Stimulated activated CD8-positive, alpha-beta memory T cell treated with anti-CD3 and anti-CD28 coated beads, Interleukin-4, amount 100 ng/mL, for 48 hours (primary cell): ENCODE data around the gene ZEB1.
"Not testable (repeated sequence)": the region's sequence is repeated elsewhere in the genome, so short reads cannot be mapped to it uniquely, and the experiment has no call there.

Experiments used
- DNase-seq: peaks from one replicate; pipeline ENCODE4 v3.0.0-alpha.2; 2020

The ZEB1 gene

DNA sequence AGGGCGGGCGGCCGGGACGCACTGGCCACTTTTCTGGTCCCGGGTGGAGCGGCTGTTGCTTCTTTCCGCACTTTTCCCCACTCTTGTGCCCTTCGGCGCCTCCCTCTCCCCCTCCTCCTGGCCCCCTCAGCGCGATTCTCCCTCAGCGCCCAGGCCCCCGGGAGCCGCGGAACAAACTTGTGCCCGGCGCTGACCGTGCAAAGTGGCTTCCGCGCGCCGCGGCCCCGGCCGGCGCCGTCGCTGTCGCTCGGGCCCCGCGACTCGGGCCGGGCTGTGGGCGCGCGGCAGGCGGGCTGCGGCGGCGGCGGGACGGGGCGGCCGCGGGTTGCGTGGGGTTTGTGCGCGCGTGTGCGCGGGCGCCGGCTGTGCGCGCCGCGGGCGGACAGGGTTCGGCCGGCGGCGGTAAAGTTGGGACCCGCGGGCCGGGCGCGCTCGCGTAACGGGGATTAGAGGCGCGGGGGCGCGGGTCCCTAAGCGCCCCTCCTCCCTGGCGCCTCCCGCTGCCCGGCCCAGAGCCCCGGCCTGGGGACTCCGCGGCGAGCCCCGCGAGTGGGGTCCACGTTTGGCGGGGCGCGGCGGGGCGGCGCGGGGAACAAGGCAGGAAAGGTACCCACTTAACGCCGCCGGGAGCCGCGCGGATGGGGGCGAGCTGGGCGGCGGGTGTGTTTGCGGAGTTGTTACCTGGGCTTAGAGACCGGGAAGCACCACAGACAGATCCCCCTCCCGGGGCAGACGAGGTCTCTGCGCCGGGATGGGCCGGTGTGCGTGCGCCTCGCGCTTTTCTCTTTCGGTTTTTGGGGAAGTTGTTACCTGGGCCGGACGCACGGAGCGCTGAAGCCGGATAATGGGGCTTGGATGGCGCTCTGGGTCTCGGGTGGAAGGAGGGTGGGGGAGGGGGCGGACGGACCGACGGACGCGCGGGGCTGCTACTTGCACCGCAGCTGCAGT is 860 bp downstream of the ZEB1 start:
- peak; percentile 66 for DNase-seq

DNA sequence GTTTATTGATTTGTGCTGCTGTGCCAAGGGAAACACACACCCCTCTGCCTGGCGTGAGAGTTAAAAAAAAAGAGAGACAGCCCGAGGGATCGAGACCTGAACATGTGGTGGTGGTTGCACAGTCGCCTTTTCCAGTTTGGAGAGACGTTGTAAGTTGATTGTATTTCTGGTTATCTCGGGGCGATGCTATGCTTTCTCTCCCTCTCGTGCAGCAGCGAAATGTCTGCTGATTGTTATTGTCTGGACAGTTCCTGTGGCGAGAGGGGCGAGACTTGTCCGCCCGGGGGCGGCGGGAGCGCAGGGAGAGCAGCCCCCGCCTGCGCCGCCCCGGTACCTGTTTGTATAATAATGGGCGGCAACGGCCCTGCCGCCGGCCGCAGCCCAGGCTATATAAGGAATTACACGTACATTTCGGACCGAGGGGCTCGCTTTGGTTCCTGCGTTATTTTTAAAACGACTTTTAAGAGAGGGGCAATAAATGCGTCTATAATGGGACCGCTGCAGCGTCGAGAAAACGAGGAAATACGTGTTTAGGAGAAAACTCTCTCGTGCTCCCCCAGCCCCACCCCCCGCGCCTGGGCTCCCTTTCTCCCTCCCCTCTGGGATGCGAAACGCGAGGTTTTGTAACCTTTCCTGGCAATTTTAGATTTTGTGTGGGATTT is 1.7 kb downstream of the ZEB1 start:
- peak; percentile 42 for DNase-seq

DNA sequence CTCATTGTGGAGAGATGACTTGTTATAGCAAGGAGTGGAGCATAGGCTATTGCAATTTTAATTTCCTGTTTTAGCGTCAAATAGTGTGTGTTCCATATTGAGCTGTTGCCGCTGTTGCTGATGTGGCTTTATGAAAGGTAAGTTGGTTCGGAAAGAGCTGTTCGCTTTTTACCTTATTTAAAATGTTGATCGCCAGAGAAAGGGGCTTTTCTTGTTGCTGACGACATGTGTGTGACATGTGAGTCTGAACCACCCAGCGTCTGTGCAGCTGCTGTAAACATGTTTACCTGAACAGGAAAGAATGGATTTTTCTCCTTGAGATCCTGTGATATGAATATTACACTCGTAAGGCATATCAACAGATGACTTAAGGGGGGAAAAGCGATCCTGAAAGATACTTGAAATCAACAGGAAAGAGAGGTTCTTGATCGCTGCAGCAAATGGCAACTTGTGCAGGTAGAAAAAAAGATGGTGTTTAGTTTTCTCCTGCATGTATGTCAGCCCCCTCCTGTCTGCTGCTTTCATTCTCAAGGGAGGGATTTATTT is 2.5 kb downstream of the ZEB1 start:
- no peak for DNase-seq

DNA sequence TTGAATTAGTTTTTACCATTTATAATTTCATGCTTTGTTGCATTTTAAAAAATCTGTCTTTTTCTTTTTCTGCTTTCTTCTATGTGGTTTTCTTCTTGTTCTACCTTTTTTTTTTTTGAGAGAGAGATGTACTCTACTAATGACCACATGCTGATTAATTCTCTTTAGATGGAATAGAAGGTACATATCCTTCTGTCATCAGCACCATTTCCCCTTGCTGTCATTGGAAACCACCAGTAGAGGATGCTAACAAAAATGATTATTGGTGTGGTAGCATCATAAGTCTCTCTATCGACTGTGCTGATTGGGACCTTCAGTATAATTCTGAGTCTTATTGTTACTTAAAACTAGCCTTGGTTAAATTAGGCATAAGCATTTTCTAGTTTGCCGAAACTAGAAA is 3.6 kb downstream of the ZEB1 start:
- DNase-seq: no peak

DNA sequence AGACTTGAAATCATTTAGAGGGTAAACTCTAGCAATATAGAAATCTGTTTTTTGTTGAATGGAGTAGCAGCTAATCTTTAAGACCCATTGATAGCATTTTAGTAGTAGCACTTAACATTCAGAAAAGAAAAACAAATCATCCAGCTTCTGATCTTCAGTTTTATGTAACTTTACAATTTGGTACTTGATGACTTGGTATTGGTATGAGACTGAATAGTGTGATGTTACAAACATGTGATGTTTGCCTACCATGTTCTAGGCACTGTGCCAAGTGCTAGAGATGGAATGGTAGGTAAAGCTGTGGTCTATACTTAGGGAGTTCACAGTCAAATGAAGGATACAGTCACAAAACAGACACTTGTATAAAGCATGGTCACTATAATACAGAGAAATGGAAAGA is 21.3 kb downstream of the ZEB1 start:
- DNase-seq: no peak

DNA sequence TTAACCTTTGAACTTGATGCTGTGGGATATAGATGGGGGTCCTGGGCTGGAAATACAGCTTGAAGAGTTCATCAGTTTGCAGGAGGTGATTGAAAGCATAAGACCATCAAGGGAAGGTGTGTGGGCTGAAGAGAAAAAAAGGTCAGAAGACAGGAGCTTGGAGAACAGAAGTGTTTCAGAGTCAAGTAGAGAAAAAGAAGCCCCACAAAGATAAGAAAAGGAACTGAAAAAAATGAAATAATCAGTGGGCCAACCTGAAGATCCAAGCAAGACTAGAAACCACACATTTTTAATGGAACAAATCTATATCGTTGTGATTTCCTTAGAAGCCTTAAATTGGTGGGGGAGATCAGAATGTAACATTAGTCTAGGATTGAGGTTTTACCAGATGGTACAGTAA is 22.5 kb downstream of the ZEB1 start:
- DNase-seq: no peak

DNA sequence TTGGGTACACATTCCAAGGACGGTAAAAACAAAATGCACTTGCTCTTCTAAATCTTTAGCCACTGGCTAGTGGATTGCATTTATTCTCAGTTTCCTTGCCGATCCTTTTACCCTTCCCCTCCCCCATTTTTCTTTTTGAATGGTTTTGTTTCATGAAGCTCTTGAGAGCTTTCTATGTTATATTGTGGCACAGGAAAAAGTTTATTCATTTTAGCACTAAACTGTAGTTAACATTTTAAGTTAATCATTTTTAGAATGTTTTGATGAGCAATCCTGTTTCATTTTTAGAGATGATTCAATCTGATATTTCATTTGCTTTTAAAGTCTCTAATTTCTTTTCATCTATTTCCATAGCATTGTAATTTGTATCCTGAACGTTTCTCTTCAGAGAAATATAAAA is 24.0 kb downstream of the ZEB1 start:
- no peak for DNase-seq

DNA sequence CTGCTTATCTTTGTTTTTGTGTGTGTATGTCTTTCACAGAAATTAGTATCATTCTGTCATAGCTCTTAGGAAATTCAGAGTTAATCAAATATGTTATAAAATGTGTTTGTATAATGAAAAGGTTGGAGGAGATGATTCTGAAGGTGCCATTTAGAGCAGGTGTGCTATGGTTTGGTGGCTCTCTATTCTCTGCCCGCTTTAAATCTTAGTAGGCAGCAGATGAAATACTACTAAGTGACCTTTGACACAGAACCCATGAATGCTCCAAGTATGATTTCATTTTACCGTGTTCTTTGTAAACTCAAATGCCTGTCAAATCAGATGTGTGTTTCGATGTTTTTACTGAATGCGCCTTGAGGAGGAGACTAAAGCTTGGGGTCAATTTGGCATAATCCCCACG is 24.5 kb downstream of the ZEB1 start:
- no peak for DNase-seq

DNA sequence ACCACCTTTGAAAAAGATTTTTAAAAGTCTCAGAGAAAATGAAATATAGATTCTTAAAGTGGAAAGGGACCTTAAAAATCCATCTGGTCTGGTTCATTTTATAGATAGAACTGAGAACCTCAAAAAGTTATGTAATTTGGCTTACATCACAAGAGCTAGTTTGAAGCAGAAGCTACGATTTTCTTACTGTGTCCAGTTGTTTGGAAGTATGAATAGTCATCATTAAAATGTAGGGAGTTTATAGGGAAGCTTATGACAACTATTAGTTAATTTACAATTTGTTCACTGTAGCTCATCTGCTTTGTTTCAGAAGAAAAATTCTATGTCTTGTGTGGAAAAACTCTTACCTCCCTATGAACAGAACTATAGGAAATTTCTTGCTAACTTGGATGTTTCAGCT is 26.9 kb downstream of the ZEB1 start:
- no peak for DNase-seq

DNA sequence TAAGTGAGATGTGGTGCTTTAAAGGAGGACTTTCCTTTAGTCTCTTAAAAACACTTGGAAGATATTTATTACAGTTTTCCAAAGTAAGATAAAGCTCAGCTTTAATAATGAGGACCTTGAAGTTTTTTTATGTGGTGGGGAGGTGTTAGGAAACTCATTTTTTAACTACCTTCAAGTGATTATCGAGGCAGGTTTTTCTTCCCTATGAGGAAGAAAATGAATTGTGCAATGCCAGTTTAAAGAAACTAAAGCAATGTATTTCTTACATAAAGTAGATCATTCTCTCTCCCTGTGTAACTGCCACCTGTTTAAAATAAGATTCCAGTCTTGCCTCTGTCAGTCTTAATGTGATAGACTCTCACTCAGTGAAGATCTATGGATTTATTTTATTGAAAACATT is 27.9 kb downstream of the ZEB1 start:
- DNase-seq: no peak

DNA sequence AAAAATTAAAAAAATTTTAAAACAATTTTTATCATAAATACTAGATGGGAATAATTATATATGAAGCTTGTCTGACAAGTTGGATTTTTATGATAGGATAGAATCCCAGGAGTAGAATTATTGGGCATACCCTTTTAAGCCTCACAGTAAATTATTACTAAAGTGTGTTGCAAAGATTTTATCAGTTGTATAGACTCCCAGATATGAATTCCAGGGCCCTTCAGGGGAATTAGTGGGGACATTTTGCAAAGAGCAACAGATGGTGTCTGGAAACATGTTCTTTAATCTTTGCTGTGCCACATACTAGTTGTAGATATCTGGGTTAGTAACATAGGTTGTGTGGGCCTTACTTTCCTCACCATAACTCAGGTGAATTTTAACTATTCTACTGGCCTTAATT is 28.7 kb downstream of the ZEB1 start:
- DNase-seq: no peak

DNA sequence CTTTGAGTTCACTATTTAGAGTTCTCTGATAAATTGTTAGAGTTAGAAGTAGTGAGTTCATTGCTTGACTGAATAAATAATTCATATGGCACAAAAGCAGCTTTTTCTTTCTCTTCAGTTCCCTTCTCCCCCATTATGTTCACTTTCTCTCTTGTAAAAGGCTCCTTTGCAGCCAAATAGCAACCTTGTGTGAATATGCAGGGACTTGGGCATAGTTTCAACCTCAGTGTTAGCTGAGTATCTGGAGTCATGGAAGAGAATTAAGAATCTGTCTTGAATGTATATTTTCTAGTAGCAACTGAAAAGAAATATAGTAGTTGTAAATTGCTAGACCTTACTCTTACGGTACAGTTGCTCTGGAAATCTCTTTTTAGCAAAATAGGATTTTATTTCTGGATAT is 31.9 kb downstream of the ZEB1 start:
- no peak for DNase-seq

DNA sequence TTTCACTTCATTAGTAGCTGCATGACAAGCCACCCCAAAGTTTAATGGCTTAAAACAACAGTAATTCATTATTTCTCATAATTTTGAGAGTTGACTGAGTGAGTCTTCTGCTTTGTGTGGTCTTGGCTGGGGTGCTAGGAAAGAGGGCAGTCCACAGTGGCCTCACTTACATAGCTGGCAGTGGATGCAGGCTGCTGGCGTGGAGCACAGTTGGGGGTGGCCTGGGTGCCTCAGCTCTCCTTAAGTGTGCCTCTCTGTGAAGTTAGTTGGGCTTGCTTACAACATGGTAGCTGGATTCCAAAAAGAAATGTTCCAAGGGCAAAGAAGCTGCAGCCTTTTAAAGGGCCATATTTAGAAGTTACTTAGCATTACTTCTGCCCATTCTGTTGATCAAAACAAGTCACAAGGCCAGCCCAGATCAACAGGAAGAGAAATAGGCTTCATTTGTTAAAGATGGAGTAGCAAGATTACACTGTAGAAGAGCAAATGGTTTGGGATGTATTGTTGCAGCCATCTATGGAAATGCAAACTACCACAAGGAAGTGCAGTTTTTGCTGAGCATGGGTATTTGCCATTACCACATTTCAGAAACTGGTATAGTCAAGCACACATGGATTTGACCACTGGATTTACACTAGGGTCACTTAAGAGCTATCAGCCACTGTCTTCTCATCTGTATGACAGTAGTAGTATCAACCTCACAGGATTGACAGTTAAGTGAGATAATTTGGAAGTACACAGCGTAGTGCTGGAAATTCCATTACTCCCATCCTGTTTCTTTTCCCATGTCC is 33.6 kb downstream of the ZEB1 start:
- DNase-seq: no peak

DNA sequence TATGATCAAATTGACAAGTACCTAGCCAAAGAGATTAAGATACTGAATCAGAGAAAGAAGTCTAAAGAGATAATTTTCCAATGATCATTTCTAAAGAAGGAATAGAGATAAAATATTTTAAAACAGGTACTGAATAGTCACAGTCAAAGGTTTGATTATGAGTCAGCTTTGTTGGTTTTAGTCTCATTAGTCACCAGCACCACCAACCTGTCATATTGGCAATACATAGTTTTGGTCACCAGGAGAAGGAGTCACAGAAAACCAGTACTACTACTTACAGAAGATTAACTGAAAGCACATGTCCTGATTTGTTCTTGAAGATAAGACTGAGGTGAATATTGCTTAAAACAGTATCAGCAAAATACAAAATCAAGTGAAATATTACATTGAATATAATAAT is 34.6 kb downstream of the ZEB1 start:
- no peak for DNase-seq

DNA sequence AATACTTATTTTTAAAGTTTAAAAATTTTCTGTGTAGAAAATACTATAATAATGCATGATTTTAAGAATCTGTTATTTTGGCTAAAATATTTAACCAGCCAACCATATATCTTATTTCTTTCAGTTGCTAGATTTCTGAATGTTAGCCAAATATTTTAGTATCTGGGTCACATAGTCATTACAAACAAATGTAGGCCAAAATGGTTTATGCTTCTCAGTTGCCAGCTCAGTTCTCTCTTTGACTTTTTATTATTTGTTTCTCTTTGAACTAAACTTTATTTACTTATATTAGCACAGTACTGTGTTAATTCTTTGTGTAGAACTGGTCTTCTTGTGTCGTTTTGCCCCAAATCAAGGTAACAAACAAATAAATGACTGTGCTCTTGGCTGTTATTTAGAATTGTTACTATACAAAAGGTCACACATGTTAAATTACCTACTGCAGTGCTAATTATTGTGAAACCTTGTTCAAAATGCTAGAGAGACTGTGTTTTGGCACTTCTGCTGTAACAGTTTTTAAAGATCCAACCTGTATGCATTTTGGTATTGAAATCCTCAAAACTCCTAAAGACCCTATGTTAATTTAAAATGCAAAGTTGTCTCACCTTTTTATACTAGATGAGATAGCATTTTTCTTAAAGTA is 39.8 kb downstream of the ZEB1 start:
- no peak for DNase-seq

DNA sequence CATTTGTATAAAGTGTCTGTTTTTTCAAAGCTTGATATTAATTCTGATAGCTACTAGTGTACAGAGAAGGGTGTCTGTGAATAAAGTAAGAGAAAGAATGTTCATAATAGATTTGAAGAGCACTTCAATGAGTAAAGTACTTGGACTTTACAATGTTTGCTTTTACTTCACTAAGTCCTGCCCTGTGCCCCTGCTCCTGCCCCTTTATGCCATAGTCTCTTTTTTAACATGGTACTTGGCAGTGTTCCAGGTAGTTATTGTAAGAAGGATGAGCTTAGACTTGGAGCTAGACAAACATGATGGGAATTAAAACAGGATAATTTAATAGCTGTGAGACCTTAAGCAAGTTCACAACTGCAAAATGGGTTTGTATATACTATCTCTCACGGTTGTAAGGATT is 41.0 kb downstream of the ZEB1 start:
- no peak for DNase-seq

DNA sequence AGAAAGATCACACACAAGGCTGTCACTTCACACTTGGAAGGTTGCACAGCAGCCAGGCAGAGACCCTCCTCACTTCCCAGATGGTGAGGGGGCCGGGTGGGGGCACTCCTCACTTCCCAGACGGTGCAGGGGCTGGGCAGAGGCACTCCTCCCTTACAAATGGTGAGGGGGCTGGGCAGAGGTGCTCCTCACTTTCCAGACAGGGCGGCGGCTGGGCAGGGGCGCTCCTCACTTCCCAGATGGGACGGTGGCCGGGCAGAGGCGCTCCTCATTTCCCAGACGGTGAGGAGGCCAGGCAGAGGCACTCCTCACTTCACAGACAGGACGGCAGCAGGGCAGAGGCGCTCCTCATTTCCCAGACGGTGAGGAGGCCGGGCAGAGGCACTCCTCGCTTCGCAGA is 42.5 kb downstream of the ZEB1 start:
- DNase-seq: not testable (repeated sequence)

DNA sequence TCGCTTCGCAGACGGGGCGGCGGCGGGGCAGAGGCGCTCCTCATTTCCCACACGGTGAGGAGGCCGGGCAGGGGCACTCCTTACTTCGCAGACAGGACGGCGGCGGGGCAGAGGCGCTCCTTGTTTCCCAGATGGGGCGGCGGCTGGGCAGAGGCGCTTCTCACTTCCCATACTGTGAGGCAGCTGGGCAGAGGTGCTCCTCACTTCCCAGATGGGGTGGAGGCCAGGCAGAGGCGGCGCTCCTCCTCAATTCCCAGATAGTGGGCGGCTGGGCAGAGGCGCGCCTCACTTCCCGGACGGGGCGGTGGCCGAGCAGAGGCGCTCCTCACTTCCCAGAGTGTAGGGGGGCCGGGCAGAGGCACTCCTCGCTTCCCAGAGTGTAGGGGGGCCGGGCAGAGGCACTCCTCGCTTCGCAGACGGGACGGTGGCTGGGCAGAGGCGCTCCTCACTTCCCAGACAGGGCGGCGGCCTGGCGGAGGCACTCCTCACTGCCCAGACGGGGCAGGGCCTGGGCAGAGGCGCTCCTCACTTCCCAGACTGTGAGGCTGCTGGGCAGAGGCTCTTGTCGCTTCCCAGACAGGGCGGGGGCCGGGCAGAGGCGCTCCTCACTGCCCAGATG is 43.1 kb downstream of the ZEB1 start:
- DNase-seq: no peak

DNA sequence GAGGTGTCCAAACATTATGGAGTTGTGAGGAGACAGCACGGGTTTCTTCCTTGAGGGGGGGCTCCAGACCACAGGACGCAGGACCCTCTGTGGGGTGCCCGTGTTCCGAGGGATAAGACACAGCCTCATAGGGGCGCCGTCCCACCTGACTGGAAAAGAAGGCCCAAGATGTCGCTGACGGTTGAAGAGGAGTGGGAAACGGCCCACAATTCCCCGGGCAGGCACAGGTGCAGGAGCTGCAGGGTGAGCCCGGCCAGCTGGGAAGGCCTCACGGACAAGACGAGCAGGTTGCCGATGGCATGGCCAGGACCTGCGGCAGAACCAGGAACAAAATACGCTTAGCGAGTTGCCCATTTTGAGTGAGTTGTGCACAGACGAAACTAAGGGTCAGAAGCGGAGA is 44.7 kb downstream of the ZEB1 start:
- DNase-seq: not testable (repeated sequence)

DNA sequence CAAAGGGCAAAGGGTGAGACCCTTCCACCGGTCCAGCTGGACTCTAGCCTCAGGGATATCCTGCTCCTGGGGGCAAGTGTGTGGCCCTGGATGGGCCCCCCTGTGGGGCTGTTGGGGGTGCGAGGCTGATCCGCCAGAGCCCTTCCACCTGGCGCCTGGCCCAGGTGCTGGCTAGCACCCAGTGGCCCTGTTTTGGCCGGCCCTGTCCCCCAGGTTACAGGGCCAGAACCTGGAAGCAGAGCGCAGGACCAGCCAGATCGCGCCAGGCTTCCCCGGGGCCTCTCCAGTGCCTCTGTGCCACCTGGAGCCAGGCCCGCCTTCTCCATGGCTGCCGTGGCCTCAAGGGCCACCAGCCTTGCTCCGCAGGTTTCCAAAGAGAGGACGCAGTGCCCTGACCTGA is 45.2 kb downstream of the ZEB1 start:
- DNase-seq: not testable (repeated sequence)

DNA sequence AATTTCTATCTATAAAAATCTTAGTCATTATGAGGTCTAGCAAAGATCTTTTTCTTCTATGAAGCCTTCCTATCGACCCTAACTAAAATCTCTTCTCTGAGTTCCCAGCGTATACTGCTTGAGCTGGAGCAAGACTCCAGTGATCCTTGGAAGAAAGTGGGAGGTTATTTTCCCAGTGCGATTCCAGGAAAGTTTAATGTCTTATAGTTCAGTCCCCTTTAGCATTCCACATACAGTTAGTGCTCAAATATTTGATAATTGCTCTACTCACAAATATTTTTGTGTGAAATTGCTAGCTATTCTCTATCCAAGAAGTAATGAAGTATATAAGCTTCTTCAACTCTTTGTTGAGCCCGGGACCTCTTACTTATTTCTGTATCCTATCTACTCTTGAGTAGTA is 47.7 kb downstream of the ZEB1 start:
- no peak for DNase-seq

DNA sequence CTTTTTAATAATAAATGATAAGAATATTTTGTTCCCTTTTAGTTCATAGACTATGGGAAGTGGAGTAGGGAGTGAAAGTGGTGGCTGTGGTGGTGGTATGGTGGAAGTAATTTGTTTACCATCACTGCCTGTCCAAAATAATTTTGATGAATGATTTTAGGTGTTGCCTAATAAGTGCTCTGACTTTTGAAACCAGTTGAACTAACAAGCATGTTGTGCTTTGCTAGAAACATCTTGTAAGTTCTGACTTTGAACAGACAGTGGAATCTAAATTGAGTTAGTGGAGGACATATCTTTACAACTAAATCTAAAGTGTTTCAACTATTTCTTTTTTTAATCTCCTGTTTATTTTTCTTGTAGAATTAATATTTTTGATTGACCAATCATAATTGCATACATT is 49.7 kb downstream of the ZEB1 start:
- DNase-seq: no peak
